Fibroblast of the aortic adventitia (primary cell): ENCODE data around the gene HTRA3. TPM values are rescaled to one million over a fixed set of nuclear protein-coding genes. Genes with fewer than 3 reads are reported as not detected.

Experiments
- DNase-seq: peaks from one replicate; pipeline ENCODE4 v3.0.0-alpha.2; 2010; ENCODE audit warnings: low read depth
- H3K4me3 ChIP-seq: 2 replicates; pipeline ENCODE4 v1.5.1; 2011; ENCODE audit warnings: low read depth, mild to moderate bottlenecking, control low read depth, low read length, moderate library complexity
- total RNA-seq: library from RNA; depleted of rRNA; stranded (reverse); fragments of >200 nt; gene quantifications from 2 replicates; pipeline ENCODE4 v1.2.3, GENCODE V29; 2012; ENCODE audit warnings: low replicate concordance
- TF ChIP-seq, protein P1 (sequence below): IDR thresholded peaks from 2 replicates; pipeline ENCODE4 v1.5.1; 2011; ENCODE audit warnings: mild to moderate bottlenecking, low read length, control low read depth, inconsistent platforms; ENCODE audit not compliant: insufficient read depth

Gene HTRA3
- total RNA-seq, 1 donor: 7.6 TPM

DNA sequence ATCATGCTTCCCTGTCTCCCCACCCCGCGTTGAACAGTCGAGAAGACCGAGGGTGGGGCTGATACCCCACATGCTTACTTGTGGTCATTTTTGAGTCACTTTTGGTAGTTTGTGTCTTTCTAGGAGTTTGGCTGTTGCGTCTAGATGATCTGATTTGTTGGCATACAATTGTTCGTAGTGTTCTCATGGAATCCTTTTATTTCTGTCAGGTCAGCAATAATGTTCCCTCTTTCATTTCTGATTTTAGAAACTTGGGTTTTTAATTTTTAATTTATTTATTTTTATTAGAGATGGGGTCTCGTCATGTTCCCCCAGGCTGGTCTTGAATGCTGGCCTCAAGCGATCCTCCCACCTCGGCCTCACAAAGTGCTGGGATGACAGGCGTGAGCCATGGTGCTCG is 39.5 kb upstream of the HTRA3 start:
- H3K4me3 ChIP-seq: no peak overlapping the region
- TF ChIP-seq, protein P1, sequence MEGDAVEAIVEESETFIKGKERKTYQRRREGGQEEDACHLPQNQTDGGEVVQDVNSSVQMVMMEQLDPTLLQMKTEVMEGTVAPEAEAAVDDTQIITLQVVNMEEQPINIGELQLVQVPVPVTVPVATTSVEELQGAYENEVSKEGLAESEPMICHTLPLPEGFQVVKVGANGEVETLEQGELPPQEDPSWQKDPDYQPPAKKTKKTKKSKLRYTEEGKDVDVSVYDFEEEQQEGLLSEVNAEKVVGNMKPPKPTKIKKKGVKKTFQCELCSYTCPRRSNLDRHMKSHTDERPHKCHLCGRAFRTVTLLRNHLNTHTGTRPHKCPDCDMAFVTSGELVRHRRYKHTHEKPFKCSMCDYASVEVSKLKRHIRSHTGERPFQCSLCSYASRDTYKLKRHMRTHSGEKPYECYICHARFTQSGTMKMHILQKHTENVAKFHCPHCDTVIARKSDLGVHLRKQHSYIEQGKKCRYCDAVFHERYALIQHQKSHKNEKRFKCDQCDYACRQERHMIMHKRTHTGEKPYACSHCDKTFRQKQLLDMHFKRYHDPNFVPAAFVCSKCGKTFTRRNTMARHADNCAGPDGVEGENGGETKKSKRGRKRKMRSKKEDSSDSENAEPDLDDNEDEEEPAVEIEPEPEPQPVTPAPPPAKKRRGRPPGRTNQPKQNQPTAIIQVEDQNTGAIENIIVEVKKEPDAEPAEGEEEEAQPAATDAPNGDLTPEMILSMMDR: no peak
- no peak for DNase-seq

DNA sequence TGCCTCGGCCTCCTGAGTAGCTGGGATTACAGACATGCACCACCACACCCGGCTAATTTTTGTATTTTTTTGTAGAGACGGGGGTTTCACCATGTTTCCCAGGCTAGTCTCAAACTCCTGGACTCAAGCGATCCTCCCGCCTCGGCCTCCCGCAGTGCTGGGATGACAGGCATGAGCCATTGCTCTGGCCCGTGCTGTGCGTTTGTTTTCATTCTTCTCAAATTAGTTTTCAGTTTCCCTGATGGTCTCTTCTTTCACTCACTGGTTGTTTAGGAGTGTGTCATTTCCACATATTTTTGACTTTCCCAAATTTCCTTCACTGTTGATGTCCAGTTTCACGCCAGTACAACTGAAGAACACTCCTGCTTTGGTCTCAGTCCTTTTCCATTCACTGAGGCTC is 38.7 kb upstream of the HTRA3 start:
- TF ChIP-seq, protein P1: no peak
- no peak overlapping the region for H3K4me3 ChIP-seq
- no peak for DNase-seq

DNA sequence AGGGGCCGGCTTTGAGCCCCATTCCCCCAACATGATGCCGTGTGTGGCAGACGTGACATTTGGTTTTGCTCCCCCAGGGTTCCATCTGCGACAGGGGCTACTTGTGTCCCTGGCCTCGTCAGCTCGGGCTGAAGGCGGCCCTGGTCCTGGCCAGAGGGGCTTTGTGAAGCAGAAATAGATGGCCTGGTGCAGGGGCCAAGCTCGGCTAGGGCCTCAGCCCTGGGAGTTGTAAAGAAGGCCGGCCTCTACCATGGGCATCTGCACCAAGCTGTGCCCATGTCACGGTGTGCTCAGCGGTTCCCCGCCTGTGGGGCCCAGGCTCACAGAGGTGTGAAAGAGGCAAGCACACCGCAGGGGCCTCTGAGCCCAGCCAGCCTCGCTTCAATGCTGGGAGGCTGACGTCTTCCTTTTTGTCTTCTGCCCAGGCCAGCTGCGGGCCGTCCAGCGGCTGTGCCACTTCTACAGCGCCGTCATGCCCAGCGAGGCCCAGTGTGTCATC is 38.0 kb upstream of the HTRA3 start:
- no peak overlapping the region for H3K4me3 ChIP-seq
- no peak for DNase-seq
- TF ChIP-seq, protein P1: no peak

DNA sequence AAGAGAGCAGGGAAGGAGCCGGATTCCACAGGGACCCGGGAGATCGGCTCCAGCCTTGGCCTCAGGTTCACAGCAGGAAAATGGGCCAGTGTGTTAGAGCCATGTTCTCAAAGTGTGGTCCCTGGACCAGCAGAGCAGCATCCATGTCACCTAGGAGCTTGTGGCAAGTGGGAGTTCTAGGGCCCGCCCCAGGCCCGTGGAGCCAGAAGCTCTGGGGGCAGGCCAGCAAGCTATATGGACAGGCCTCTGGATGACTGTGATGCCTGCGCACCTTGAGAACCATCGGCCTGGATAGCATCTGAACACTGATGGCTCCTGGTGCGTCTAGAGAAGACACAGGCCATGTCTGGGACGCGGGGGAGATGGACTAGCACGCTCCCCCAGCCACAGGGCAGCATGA is 36.8 kb upstream of the HTRA3 start:
- DNase-seq: no peak
- TF ChIP-seq, protein P1: no peak
- H3K4me3 ChIP-seq: no peak overlapping the region

DNA sequence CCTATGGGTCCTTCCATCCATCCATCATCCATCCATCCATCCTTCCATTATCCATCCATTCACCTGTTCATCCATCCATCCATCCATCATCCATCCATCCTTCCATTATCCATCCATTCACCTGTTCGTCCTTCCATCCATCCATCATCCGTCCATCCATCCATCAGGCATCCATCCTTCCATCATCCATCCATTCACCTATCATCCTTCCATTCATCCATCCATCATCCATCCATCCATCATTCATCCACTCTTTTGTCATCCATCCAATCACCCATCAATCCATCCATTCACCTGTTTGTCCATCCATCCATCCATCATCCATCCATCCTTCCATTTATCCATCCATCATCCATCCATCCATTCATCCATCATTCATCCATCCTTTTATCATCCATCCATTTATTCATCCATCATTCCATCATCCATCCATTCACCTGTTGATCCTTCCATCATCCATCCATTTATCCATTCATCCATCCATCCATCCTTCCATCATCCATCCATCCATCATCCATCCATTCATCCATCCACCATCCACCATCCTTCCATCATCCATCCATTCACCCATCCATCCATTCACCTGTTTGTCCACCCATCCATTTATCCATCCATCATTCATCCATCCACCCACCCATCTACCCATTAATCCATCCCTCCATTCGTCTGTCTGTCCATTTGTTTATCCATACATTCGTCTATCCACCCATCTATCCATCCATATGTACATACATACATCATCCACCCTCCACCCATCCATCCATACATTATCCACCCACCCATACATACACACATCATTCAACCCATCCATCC is 35.7 kb upstream of the HTRA3 start:
- TF ChIP-seq, protein P1: no peak
- no peak for DNase-seq

DNA sequence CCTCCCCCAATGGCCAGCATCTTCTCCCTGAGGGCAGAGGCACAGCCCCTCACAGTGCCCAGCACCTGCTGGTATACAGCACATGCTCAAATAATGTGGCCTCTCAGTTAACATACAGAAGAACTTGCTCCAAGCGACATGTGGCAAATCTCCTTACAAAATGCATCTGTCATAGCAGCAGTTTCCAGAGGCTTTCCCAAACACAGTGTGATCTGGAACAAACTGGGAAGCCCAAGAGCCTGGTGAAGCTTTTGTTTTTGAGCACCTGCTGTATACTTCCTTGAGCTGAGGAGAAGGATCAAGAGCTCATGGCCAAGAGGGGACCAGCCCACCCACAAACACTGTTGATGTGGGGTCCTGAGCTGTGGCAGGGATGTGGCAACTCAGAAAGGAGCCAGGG is 34.8 kb upstream of the HTRA3 start:
- H3K4me3 ChIP-seq: no peak overlapping the region
- TF ChIP-seq, protein P1: no peak
- DNase-seq: no peak

More for the DNA sequence above, 35.7 kb upstream of the HTRA3 start:
- H3K4me3 ChIP-seq: no peak overlapping the region
